NCI-H748 (cell line): ENCODE data around the gene ALK.

Source experiments
- DNase-seq: peaks from one replicate; lab custom pipeline; 2025; ENCODE audit not compliant: unreplicated experiment; lab: John Stamatoyannopoulos, UW

The ALK gene

DNA sequence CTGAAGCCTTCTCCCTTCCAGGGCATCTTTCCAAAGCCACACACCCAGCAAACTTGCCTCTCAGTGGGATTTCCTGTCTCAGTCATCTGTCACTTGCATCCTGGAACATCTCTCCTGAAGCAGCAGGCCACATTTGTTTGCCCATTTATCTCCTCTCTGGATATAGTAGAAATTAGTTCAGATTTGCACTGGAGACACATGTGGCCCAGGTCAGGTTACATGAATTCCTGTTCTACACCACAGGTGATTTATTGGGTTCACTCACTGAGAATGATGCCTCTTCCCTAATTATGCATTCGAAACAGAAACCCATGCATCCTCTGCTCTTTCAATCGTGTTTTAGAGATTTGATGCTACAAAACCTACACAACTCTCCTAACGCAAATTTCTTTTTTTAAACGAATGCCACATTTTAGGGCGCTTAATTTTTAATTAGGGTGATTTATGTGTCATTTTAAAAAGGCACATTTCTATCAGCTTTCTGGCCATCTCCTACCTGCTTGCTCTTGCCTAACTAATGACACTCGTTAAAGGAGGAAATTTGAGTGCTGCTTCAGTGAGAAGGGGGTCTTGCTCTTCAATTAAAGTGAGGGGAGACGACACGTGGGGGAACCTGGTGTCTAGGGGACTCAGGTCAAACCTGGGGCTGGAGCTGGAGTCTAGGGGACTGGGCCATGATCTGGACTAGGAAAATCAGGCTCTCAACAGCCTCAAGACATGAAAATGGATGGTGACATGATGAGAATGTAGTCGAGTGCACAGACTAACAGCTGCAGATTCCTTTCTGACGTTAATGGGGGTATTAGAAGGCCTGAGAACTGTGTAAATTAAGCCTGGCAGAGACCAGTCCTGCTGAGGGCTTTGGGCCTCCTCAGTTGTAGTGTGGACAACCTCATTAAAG is 584.8 kb downstream of the ALK start:
- peak; percentile 15 for DNase-seq

- DNase-seq, result no peak
Observed at GRCh38 chr2:29335396-29335795, 586.0 kb downstream of the ALK start.

DNA sequence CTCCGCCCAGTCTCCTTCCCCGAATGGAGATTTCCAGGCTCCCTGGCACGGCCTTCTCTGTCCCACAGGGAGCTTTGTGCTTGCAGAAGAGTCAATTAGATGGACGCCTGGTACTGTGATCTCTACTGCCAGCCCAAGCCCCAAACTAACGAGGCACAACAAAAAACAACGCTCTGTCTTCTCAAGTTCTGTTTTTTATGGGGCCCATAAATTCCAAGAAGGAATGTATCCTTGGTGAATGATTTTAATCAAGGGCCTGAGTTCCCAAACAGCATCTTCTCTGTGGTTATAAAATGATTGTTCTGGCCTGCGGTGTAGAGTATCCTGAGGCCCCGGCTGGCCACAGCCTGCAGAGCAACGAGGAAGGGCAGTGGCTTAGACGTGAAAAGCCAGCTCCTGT is 586.7 kb downstream of the ALK start:
- DNase-seq, result no peak

DNA sequence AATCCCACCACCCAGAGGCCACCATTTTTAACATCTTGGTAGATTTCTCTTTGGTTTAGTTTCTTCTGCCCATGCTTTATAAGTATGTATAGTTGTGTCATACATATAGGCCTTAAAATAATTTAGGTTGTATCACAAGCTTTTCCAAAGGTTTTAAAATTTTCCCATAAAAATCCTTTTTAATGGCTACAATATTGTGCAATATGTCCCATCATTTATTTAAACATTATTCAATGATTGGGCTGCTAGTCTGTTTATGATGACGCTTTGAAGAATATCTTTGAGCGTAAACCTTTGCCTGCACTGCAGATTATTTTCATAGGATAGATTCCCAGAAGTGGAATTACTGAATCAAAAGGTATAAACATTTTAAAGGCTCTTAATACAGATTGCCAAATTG is 588.8 kb downstream of the ALK start:
- no peak for DNase-seq

GRCh38 chr2:29329899-29330298 is 591.5 kb downstream of the ALK start:
- no peak for DNase-seq

DNA sequence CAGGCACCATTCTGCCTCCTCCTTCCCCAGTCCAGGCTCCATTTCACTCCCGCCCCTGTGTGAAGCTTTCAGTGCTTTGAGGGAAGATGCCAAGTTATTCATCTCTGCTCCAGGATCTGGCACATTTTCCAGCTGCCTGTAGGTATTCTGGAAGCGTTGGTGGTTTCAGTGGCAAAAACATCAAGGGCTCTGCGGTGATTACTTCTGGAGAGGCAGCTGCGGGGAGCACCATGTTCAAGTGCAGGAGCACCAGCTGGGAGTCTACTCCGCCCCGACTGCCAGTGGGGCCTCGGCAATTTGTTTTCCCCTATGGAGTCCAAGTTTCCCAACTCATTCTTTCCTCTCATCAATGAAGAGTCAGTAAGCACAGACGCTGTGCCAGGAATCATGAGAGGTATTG is 594.5 kb downstream of the ALK start:
- DNase-seq, result no peak

DNA sequence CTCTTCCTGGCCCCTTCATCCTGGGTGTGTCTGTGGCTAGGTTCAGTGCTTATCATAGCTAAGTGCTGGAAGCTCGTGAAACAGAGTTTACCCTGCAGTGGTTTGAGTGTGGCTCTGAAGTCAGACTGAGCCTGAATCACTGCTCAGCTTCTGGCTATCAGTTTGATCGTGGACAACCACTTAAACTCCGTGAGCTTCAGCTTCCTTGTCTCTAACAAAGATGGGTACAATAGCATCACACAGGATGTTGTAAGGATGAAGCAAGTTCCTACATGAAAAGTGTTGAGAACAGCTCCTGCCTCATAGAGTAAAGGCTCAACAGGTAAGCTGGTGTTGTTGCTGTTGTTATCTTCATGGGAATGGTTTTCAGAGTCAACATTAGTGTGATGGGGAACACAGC is 595.8 kb downstream of the ALK start:
- no peak for DNase-seq

- DNase-seq, result no peak
Observed at GRCh38 chr2:29323961-29324360, 597.4 kb downstream of the ALK start.

DNA sequence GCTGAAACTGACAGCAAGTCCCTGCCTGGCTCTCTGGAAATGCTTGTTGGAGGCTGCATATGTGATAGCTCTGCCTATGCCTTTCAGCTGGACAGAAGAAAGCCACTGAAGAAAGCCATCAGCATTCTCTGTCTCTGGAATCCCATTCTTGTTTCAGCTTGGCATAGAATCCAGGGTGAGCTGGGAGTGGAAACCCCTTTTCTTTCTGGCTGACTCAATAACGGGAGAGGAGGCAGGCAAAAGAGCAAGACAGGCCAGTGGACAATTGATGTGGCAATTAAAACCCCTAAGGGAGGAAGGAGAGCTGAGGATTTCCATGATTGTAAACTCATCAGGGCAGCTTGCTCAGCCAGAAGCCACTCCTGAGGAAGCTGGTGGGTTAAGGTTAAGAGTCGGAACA is 598.1 kb downstream of the ALK start:
- DNase-seq, result no peak

- DNase-seq, result no peak
Observed at GRCh38 chr2:29322011-29322410, 599.4 kb downstream of the ALK start.

- DNase-seq, result no peak
Observed at GRCh38 chr2:29317801-29318485, 603.4 kb downstream of the ALK start.

- DNase-seq, result no peak
Observed at GRCh38 chr2:29317077-29317517, 604.3 kb downstream of the ALK start.

DNA sequence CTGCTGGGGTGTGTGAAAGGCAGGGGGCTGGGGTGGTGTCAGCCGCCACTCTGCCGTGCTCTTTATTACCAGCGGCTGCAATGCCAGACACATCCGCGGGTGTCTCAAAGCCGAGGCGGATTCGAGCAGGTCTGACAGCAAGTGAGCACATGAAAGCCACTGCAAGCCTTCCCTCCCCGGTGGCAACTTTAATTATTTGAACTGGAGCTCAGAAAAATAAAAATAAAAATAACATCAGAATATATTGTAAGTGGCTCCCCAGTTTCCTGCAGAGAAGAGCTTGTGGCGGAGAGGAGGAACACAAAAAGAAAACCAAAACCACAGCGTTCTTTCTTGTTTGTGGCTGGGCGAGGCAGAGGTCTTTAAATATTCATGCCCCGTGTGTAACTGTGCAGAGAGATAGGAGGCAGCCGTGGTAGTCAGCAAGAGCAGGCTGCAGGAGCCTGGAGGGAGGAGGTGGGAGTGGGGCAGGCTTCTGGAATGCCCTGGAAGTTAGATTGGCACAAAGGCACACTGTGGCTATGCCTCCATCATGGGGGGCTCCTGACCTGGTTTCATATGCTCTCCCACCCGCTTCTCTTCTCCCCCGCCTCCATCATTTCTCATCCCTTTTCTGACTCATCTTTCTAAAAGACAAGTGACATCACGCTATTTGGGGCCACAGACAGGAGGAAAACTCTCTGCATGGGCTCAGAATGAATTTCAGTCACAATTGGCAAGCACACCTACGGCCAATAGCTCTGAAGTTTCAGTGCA is 606.4 kb downstream of the ALK start:
- DNase-seq, result no peak

- DNase-seq, result no peak
Observed at GRCh38 chr2:29311458-29311857, 609.9 kb downstream of the ALK start.

GRCh38 chr2:29310650-29311348 is 610.6 kb downstream of the ALK start:
- DNase-seq, result no peak

DNA sequence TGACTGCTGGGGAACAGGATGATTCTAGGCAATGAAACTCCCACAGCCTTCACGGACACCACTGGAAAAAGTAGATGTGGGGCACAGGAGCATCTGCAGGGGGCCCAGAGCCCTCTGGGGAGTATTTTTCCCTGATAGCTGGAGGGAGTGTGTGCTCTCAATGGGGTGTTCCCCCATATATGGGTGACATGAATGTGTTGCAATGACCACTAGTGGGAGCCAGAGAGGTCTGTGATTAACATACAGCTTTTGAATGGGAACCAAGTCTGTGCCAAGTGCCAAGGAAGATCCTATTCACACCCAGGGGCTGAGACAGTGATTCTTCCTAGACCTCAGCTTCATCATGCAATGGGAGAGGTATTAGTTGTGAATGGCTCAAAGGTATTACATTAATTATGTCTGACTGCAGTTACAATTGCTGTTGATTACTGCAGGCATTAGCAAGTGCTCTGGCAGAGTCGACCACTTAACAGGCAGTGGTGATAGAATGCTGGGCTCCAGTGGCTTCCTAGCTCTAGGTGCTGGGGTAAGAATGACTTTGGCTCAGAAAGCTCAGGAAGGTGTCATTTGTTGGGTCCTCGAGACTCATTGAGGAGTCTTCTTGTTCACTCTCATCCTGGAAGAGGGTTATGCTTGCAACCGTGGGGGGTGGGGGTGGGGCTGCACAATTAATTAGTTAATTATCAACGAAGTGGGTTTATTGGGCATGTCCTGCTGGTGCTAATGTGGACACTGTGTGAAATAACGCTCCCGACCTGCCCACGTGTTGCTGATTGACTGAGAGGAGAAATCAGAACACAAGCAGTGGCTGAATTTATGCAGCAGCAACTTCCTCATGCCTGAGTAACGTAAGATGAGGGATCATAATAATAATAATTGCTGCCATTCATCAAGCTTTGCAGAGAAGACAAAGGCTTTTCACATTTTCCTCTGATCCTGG is 612.0 kb downstream of the ALK start:
- peak; percentile 50 for DNase-seq

DNA sequence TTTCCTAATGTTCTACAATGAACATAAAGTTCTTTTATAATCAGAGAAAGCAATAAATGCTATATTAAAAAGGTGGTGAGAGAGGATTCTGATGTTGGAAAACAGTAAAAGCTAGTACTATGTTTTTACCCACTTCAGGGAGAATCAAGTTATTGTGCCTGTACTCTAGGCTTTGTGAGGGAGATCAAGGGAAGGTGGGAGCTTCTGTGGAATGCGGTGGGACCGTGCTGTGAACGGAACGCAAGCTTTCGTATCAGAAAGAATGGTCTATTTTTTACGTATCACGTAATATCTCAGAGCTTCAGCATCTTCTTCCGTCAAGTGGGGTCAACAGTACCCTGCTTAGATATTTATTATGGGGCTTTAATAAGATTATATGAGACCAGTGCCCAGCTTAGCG is 613.0 kb downstream of the ALK start:
- DNase-seq, result no peak

- DNase-seq, result no peak
Observed at GRCh38 chr2:29307519-29307918, 613.9 kb downstream of the ALK start.

GRCh38 chr2:29305762-29306161 is 615.6 kb downstream of the ALK start:
- no peak for DNase-seq
